NB4 (cell line): ENCODE measurements around the gene NKIRAS1.

ENCODE experiments used
- DNase-seq: peaks from one replicate; pipeline ENCODE4 v3.0.0; 2010; ENCODE audit warnings: low read depth
- H3K4me3 ChIP-seq: one replicate; pipeline ENCODE4 v1.5.1; 2011; ENCODE audit warnings: mild to moderate bottlenecking, low read depth, low read length, moderate library complexity
- MYC ChIP-seq: IDR thresholded peaks from 2 replicates; pipeline ENCODE4 v1.6.1; 2011; ENCODE audit warnings: low read depth, low read length
- POLR2A ChIP-seq: IDR thresholded peaks from 2 replicates; pipeline ENCODE4 v1.6.1; 2011; ENCODE audit warnings: mild to moderate bottlenecking; ENCODE audit not compliant: insufficient read length; ENCODE audit errors: extremely low read depth
- TF ChIP-seq, protein P1 (sequence below): IDR thresholded peaks from one replicate; pipeline ENCODE4 v1.5.1; 2012; ENCODE audit warnings: low read depth, low read length
- TF ChIP-seq, protein P2 (sequence below): IDR thresholded peaks from 2 replicates; pipeline ENCODE4 v1.6.1; 2011; ENCODE audit warnings: low read depth, low read length

Gene NKIRAS1

GRCh38 chr3:23944861-23945662 lies 28.3 kb upstream of the NKIRAS1 start, which contains the start of gene NR1D2:
TSS of gene NR1D2 (plus strand) at chr3:23945286. CDS start at chr3:23945579, 293 bp downstream.
- H3K4me3 ChIP-seq, result peak within 1 kb of the TSS; percentile 79
- peak; percentile 87 for DNase-seq
- TF ChIP-seq POLR2A (no peak), MYC (peak; percentile 62; the same call in 1 of the 2 replicates)
- TF ChIP-seq, protein P1, sequence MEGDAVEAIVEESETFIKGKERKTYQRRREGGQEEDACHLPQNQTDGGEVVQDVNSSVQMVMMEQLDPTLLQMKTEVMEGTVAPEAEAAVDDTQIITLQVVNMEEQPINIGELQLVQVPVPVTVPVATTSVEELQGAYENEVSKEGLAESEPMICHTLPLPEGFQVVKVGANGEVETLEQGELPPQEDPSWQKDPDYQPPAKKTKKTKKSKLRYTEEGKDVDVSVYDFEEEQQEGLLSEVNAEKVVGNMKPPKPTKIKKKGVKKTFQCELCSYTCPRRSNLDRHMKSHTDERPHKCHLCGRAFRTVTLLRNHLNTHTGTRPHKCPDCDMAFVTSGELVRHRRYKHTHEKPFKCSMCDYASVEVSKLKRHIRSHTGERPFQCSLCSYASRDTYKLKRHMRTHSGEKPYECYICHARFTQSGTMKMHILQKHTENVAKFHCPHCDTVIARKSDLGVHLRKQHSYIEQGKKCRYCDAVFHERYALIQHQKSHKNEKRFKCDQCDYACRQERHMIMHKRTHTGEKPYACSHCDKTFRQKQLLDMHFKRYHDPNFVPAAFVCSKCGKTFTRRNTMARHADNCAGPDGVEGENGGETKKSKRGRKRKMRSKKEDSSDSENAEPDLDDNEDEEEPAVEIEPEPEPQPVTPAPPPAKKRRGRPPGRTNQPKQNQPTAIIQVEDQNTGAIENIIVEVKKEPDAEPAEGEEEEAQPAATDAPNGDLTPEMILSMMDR, result no peak
- TF ChIP-seq, protein P2, sequence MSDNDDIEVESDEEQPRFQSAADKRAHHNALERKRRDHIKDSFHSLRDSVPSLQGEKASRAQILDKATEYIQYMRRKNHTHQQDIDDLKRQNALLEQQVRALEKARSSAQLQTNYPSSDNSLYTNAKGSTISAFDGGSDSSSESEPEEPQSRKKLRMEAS, result peak; percentile 76

DNA sequence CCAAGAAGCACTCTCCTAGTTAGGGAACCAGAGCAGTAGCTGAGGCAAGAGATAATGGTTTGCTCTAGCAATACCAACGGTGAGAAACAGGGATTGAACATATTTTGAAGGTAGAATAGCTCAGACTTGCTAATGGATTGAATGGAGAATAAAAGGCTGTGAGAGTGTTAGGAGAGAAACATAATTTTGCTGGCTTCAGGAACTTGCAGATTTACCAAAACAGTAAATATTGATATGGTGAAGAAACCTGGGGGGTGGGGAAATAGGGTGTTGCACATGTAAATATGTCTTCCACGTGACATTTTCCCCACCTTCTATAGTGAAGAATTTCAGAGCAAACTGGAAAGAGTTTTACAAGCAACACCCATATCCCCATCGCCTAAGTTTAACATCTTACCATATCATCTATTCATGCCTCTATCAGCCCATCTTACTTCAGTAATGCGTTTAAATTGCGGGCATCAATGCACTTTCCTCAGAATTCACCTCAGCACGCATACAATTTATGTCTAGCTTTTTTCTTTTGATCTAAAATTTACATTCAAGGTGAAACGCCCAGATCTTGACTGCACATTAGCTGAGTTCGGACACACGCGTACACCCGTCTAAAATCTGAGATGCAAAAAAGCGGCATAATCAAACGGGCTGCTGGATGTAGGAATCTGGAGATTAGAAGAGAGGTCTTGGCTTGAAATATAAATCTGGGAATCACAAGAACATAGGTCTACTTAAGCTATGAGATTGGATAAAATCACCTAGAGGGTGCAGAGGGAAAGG lies 27.4 kb upstream of the NKIRAS1 start:
- TF ChIP-seq, protein P2, result 0 out of 2 replicates have a peak, but pooled peaks have one; percentile 7
- no peak for TF ChIP-seq MYC
- H3K4me3 ChIP-seq, result peak overlapping the region; percentile 56
- no peak for DNase-seq

DNA sequence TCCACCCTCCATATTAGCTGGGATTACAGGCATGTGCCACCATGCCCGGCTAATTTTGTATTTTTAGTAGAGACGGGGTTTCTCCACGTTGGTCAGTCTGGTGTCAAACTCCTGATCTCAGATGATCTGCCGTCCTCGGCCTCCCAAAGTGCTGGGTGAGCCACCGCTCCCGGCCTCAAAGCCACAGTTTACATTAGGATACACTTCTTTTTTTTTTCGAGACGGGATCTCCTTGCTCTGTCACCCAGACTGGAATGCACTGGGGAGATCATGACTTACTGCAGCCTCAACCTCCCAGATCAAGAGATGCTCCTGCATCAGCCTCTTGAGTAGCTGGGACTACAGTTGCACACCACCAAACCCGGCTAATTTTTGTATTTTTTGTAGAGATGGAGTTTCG lies 25.8 kb upstream of the NKIRAS1 start:
- no peak for TF ChIP-seq MYC
- TF ChIP-seq, protein P1, result no peak
- TF ChIP-seq POLR2A, result no peak
- TF ChIP-seq, protein P2, result no peak
- no peak overlapping the region for H3K4me3 ChIP-seq
- no peak for DNase-seq

DNA sequence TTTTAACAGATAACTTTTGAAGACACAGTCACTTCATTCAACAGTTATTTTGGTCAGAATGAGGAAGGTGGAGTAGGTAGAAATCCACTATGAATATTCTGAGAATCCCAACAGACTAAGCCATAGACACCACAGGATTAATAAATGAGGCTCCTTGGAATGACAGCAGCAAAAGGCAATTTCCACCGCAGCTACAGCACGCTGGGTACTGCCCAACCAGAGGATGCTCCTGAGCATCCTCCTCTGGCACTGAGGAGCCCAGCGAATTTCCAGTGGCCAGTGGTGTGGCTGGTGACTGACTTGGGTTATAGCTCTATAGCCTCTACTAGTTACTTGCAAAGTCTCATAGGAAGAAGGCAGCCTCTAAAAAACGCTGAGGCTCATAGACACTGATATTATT lies 24.6 kb upstream of the NKIRAS1 start:
- TF ChIP-seq MYC, result no peak
- TF ChIP-seq, protein P1, result no peak
- TF ChIP-seq POLR2A, result no peak
- TF ChIP-seq, protein P2, result no peak
- no peak for DNase-seq

DNA sequence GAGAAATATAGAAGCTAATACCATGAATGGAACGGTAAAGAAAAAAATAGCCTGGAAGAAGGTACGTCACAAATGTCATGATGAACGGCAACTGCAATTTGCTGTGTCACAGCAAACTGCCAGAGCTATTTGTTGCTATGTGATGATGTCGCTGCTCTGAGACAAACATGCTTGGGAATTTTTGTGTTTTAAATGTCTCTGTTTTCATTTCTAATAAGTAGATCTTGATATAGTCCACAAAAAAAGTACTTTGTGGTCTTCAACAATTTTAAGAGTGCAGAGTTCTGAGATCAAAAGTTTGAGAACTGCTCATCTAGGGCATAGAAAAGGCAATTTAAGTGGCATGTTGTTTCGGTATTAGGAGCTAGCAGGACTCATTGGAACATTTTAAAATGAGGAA lies 24.0 kb upstream of the NKIRAS1 start:
- DNase-seq, result no peak
- TF ChIP-seq POLR2A, result no peak
- TF ChIP-seq MYC, result no peak
- TF ChIP-seq, protein P2, result no peak
- TF ChIP-seq, protein P1, result no peak

More for the DNA sequence above, 24.6 kb upstream of the NKIRAS1 start:
- no peak overlapping the region for H3K4me3 ChIP-seq

GRCh38 chr3:23938688-23939087 lies 21.9 kb upstream of the NKIRAS1 start:
- peak; percentile 76 for DNase-seq
- no peak overlapping the region for H3K4me3 ChIP-seq
- TF ChIP-seq, protein P2, result no peak

More for the DNA sequence above, 24.0 kb upstream of the NKIRAS1 start:
- no peak overlapping the region for H3K4me3 ChIP-seq
